Neural crest cell (in vitro differentiated cells): ENCODE measurements around the gene ZNF358. TPM values are rescaled to one million over a fixed set of nuclear protein-coding genes. Genes with fewer than 3 reads are reported as not detected.

ENCODE experiments used
- DNase-seq: peaks from one replicate; pipeline ENCODE4 v3.0.0; 2021; ENCODE audit warnings: low read depth, mixed read lengths, low spot score
- H3K27ac Mint-ChIP-seq: one replicate; pipeline ENCODE4 v1.8.0; 2021; ENCODE audit warnings: mild to moderate bottlenecking, mixed read lengths; ENCODE audit not compliant: unreplicated experiment
- H3K27me3 Mint-ChIP-seq: 2 replicates; pipeline ENCODE4 v1.8.0; 2021; ENCODE audit warnings: low read depth, mild to moderate bottlenecking, mixed read lengths
- H3K36me3 Mint-ChIP-seq: 2 replicates; pipeline ENCODE4 v1.8.0; 2021; ENCODE audit warnings: low read depth, mild to moderate bottlenecking, mixed read lengths
- H3K4me1 Mint-ChIP-seq: 2 replicates; pipeline ENCODE4 v1.8.0; 2021; ENCODE audit warnings: mixed read lengths
- H3K4me3 Mint-ChIP-seq: one replicate; pipeline ENCODE4 v1.8.0; 2021; ENCODE audit warnings: mild to moderate bottlenecking, mixed read lengths
- H3K9me3 Mint-ChIP-seq: 2 replicates; pipeline ENCODE4 v1.8.0; 2021; ENCODE audit warnings: mixed read lengths
- CTCF ChIP-seq: fragments of 200-600 bp; sonication (generic); conservative IDR thresholded peaks from 2 replicates; pipeline ENCODE4 v1.5.0; 2021; ENCODE audit warnings: antibody characterized with exemption, mild to moderate bottlenecking
- total RNA-seq: library from RNA; stranded (reverse); gene quantifications from 2 replicates; pipeline ENCODE4 v1.2.1, GENCODE V29; 2021

ZNF358 gene
- total RNA-seq, 1 donor from 2014 or later = 75.6 TPM

DNA sequence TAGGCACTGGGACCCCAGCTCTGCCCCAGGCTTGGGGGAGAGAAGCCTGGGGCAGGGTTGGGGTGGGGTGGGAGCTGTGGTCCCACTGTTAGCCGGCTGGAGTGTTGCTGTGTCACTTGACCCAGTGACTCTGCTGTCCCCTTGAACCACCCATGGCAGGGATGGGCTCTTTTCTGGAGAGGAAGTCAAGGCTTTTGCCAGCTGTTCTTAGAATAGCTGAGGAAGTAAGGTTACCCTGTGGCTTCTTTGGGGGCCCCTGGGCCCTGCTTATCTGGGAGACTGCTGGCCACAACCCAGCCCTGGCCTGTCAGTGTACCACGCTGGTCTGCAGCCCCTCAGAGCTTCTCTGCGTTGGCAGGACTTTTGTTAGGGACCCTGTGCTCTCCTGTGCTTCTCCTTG is 28.7 kb downstream of the ZNF358 start:
- no peaks in the 10 kb centered on the region for H3K27me3 Mint-ChIP-seq
- no peak for TF ChIP-seq CTCF
- no peak for DNase-seq
- H3K4me3 Mint-ChIP-seq = no peak overlapping the region
- H3K36me3 Mint-ChIP-seq = peaks cover 3% of the 10 kb centered on the region
- H3K4me1 Mint-ChIP-seq = no peaks in the 10 kb centered on the region
- no peak overlapping the region for H3K27ac Mint-ChIP-seq
- H3K9me3 Mint-ChIP-seq = no peaks in the 10 kb centered on the region

GRCh38 chr19:7545300-7545699 is 29.4 kb downstream of the ZNF358 start:
- no peak for TF ChIP-seq CTCF
- H3K27me3 Mint-ChIP-seq = no peaks in the 10 kb centered on the region
- H3K4me3 Mint-ChIP-seq = no peak overlapping the region
- no peak overlapping the region for H3K27ac Mint-ChIP-seq
- H3K4me1 Mint-ChIP-seq = no peaks in the 10 kb centered on the region
- H3K36me3 Mint-ChIP-seq = peaks cover 1% of the 10 kb centered on the region
- no peak for DNase-seq
- H3K9me3 Mint-ChIP-seq = no peaks in the 10 kb centered on the region

DNA sequence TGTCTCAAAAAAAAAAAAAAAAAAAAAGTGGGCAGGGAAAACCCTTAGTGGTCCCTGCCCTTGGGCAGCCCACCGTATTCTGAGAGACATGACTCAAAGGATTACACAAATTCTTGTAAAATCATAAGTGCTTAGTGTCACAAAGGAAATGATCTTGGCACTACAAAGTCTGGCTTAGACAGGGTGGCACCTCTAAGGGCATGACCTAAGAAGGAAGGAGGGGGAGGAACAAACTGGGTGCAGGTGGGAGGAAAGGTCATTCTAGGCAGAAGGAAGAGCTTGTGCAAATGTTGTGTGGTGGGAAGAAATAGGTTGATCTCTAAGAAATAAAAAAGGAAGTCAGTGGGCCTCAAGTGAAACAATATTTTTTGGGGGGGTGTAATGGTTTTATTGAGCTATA is 30.0 kb downstream of the ZNF358 start:
- TF ChIP-seq CTCF = no peak
- no peaks in the 10 kb centered on the region for H3K4me1 Mint-ChIP-seq
- H3K4me3 Mint-ChIP-seq = no peak overlapping the region

GRCh38 chr19:7547159-7547558 is 31.3 kb downstream of the ZNF358 start:
- Mint-ChIP-seq H3K36me3 (peaks cover 2% of the 10 kb centered on the region), H3K4me3 (no peak overlapping the region), H3K4me1 (peaks cover 5% of the 10 kb centered on the region), H3K9me3 (no peaks in the 10 kb centered on the region), H3K27ac (no peak overlapping the region), H3K27me3 (no peaks in the 10 kb centered on the region)
- no peak for TF ChIP-seq CTCF
- no peak for DNase-seq

More for the DNA sequence above, 30.0 kb downstream of the ZNF358 start:
- no peaks in the 10 kb centered on the region for H3K27me3 Mint-ChIP-seq
- H3K27ac Mint-ChIP-seq = no peak overlapping the region
- no peaks in the 10 kb centered on the region for H3K36me3 Mint-ChIP-seq
- H3K9me3 Mint-ChIP-seq = no peaks in the 10 kb centered on the region
- no peak for DNase-seq

DNA sequence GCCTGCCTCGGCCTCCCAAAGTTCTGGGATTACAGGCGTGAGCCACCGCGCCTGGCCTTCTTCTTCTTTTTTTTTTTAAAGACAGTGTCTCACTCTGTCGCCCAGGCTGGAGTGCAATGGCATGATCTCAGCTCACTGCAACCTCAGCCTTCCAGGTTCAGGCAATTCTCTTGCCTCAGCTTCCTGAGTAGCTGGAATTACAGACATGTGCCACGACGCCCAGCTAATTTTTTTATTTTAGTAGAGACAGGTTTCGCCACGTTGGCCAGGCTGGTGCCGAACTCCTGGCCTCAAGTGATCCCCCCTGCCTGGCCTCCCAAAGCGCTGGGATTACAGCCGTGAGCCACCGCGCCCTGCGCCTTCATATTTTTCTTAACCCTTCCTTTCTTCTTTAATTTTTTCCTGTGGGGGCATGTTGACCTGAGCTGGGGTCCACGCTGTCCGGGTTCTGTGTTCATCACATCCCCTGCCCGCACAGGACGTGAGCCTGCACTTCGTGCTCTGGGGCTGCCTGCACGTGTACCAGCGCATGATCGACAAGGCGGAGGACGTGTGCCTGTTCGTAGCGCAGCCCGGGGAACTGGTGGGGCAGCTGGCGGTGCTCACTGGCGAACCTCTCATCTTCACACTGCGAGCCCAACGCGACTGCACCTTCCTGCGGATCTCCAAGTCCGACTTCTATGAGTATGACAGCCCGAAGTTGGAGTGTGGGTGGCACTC is 33.7 kb downstream of the ZNF358 start:
- no peak overlapping the region for H3K27ac Mint-ChIP-seq
- no peak overlapping the region for H3K4me3 Mint-ChIP-seq
- peaks cover 5% of the 10 kb centered on the region for H3K4me1 Mint-ChIP-seq
- no peak for DNase-seq
- no peak for TF ChIP-seq CTCF
- H3K27me3 Mint-ChIP-seq = no peaks in the 10 kb centered on the region
- H3K9me3 Mint-ChIP-seq = no peaks in the 10 kb centered on the region
- peaks cover 2% of the 10 kb centered on the region for H3K36me3 Mint-ChIP-seq
